ENCODE data around the gene B9D1.
A peak's percentile ranks its signal among the peaks of the same experiment; 100 is the strongest.

B9D1 gene

GRCh38 chr17:19327031-19327783 lies 35.3 kb downstream of the B9D1 start:
- TF ChIP-seq CTCF (conservative IDR thresholded peaks at IDR 0.05; ENCODE audit: low read length): peak; percentile 10; the same call in 1 of the 2 replicates
- DNase-seq (ENCODE audit: low read depth): peak; percentile 94
- H3K4me3 ChIP-seq (ENCODE audit: low read length): no peak overlapping the region

- DNase-seq (ENCODE audit: low read depth): no peak
- no peak for TF ChIP-seq CTCF (conservative IDR thresholded peaks at IDR 0.05; ENCODE audit: low read length)
- H3K4me3 ChIP-seq (ENCODE audit: low read length): no peak overlapping the region
Observed at GRCh38 chr17:19325542-19325941, 37.0 kb downstream of the B9D1 start.

GRCh38 chr17:19322861-19323260 lies 39.7 kb downstream of the B9D1 start:
- H3K4me3 ChIP-seq (ENCODE audit: low read length): no peak overlapping the region
- no peak for TF ChIP-seq CTCF (conservative IDR thresholded peaks at IDR 0.05; ENCODE audit: low read length)
- DNase-seq (ENCODE audit: low read depth): no peak

GRCh38 chr17:19322129-19322505 lies 40.4 kb downstream of the B9D1 start:
- no peak overlapping the region for H3K4me3 ChIP-seq (ENCODE audit: low read length)
- DNase-seq (ENCODE audit: low read depth): no peak
- TF ChIP-seq CTCF (conservative IDR thresholded peaks at IDR 0.05; ENCODE audit: low read length): no peak

GRCh38 chr17:19321481-19322128 lies 40.9 kb downstream of the B9D1 start:
- no peak for DNase-seq (ENCODE audit: low read depth)
- no peak for TF ChIP-seq CTCF (conservative IDR thresholded peaks at IDR 0.05; ENCODE audit: low read length)
- no peak overlapping the region for H3K4me3 ChIP-seq (ENCODE audit: low read length)

- H3K4me3 ChIP-seq (ENCODE audit: low read length): no peak overlapping the region
- no peak for TF ChIP-seq CTCF (conservative IDR thresholded peaks at IDR 0.05; ENCODE audit: low read length)
- no peak for DNase-seq (ENCODE audit: low read depth)
Observed at GRCh38 chr17:19320876-19321275, 41.6 kb downstream of the B9D1 start.

Measured in AG10803 (cell line).